H1 (cell line): ENCODE measurements around the gene CASR. TPM values are rescaled to one million over a fixed set of nuclear protein-coding genes. Genes with fewer than 3 reads are reported as not detected.

ENCODE experiments used
- CTCF ChIA-PET: fragments of 300-600 bp; sonication (Branson Sonifier 250); formaldehyde crosslinking; loops from one replicate; lab custom pipeline; 2021; ENCODE audit not compliant: partially characterized antibody; lab: Charles Lee
- POLR2A ChIA-PET: fragments of 300-600 bp; sonication (Branson Sonifier 250); formaldehyde crosslinking; loops from one replicate; lab custom pipeline; 2021; ENCODE audit warnings: inconsistent platforms; ENCODE audit not compliant: partially characterized antibody; lab: Charles Lee
- DNase-seq, 2 experiments: peaks; one replicate each; pipeline versions ENCODE4 v3.0.0 to v3.0.0-alpha.2; 2010 to 2022; ENCODE audit warnings: low spot score in 2 of 2, low read depth in 1 of 2, mixed read lengths in 1 of 2
- FAIRE-seq: peaks from 2 replicates; lab custom pipeline; 2011; peaks lifted over from hg19 to GRCh38; lab: Jason Lieb, UNC
- H2AFZ ChIP-seq: 2 replicates; pipeline ENCODE4 v1.8.1; 2012; ENCODE audit warnings: low read length, inconsistent platforms
- H2AK5ac ChIP-seq: 2 replicates; pipeline ENCODE4 v1.6.1; 2013; ENCODE audit warnings: low read depth, low read length
- H2BK120ac ChIP-seq: replicated peaks from 2 replicates; pipeline ENCODE3; 2013; ENCODE audit warnings: low read depth, low read length, inconsistent platforms
- H2BK12ac ChIP-seq: 2 replicates; pipeline ENCODE4 v1.6.1; 2013; ENCODE audit warnings: low read depth, low read length
- H2BK15ac ChIP-seq: 2 replicates; pipeline ENCODE4 v1.6.1; 2013; ENCODE audit warnings: low read length
- H2BK20ac ChIP-seq: 2 replicates; pipeline ENCODE4 v1.6.1; 2013; ENCODE audit warnings: low read length
- H2BK5ac ChIP-seq: 2 replicates; pipeline ENCODE4 v1.6.1; 2013; ENCODE audit warnings: low read depth, low read length
- H3K14ac ChIP-seq: 2 replicates; pipeline ENCODE4 v1.6.1; 2013; ENCODE audit warnings: inconsistent platforms; ENCODE audit not compliant: insufficient read length
- H3K18ac ChIP-seq: 2 replicates; pipeline ENCODE4 v1.6.1; 2013; ENCODE audit warnings: low read length; ENCODE audit errors: extremely low read depth
- H3K23ac ChIP-seq: 2 replicates; pipeline ENCODE4 v1.6.1; 2013; ENCODE audit warnings: inconsistent platforms; ENCODE audit not compliant: insufficient read length
- H3K23me2 ChIP-seq: 2 replicates; pipeline ENCODE4 v1.6.1; 2013; ENCODE audit warnings: low read depth, low read length
- H3K27ac ChIP-seq: 2 replicates; pipeline ENCODE4 v1.6.1; 2011; ENCODE audit warnings: low read depth, low read length, inconsistent platforms
- H3K27me3 ChIP-seq, 4 experiments: replicated peaks in 1 of 4; 1 replicate in 1 of 4; 2 replicates in 3 of 4; pipeline versions ENCODE4 v1.6.1 to v1.8.1; 2011 to 2013; ENCODE audit warnings: low read length in 3 of 4, mild to moderate bottlenecking in 3 of 4, inconsistent platforms in 2 of 4, mixed read lengths in 2 of 4, moderate library complexity in 1 of 4; ENCODE audit not compliant: control insufficient read depth in 3 of 4, insufficient read depth in 3 of 4; ENCODE audit errors: extremely low read depth in 1 of 4
- H3K36me3 ChIP-seq, 4 experiments: 2 replicates each; pipeline versions ENCODE4 v1.6.1 to v1.8.1; 2011 to 2013; ENCODE audit warnings: mild to moderate bottlenecking in 4 of 4, low read length in 3 of 4, moderate library complexity in 2 of 4, control low read depth in 1 of 4, inconsistent platforms in 1 of 4; ENCODE audit not compliant: insufficient read depth in 4 of 4, control insufficient read depth in 2 of 4
- H3K4ac ChIP-seq: replicated peaks from 2 replicates; pipeline ENCODE3; 2013; ENCODE audit warnings: low read length, low read depth, mixed read lengths, inconsistent platforms; ENCODE audit not compliant: insufficient read length
- H3K4me1 ChIP-seq, 4 experiments: replicated peaks in 1 of 4; 1 replicate in 1 of 4; 2 replicates in 3 of 4; pipeline versions ENCODE4 v1.6.1 to v1.8.1; 2011 to 2013; ENCODE audit warnings: low read length in 3 of 4, inconsistent platforms in 2 of 4, mixed read lengths in 1 of 4; ENCODE audit not compliant: insufficient read depth in 4 of 4, control insufficient read depth in 3 of 4
- H3K4me2 ChIP-seq, 2 experiments: 2 replicates each; pipeline versions ENCODE4 v1.6.1 to v1.8.1; 2011 to 2013; ENCODE audit warnings: low read depth in 2 of 2, low read length in 2 of 2, control low read depth in 1 of 2, inconsistent platforms in 1 of 2, mild to moderate bottlenecking in 1 of 2; ENCODE audit not compliant: insufficient read depth in 1 of 2
- H3K4me3 ChIP-seq, 4 experiments: fragments of 200-600, 300-600 bp in 1 of 4; sonication (generic), shearing (Covaris generic), sonication (Bioruptor Twin) in 1 of 4; 2 replicates each; pipeline versions ENCODE4 v1.5.1 to v1.8.1; 2011 to 2016; ENCODE audit warnings: low read length in 4 of 4, low read depth in 3 of 4, control low read depth in 2 of 4, inconsistent platforms in 2 of 4, mild to moderate bottlenecking in 2 of 4, mixed read lengths in 1 of 4, moderate library complexity in 1 of 4; ENCODE audit not compliant: insufficient read depth in 2 of 4; ENCODE audit errors: extremely low read depth in 1 of 4
- H3K56ac ChIP-seq: replicated peaks from 2 replicates; pipeline ENCODE3; 2013; ENCODE audit warnings: low read depth, mild to moderate bottlenecking, mixed read lengths, low read length, inconsistent platforms; ENCODE audit not compliant: insufficient read length
- H3K79me1 ChIP-seq: 2 replicates; pipeline ENCODE4 v1.6.1; 2013; ENCODE audit warnings: low read depth, low read length, control low read depth
- H3K79me2 ChIP-seq, 2 experiments: 2 replicates each; pipeline versions ENCODE4 v1.6.1 to v1.8.1; 2012 to 2013; ENCODE audit warnings: low read length in 2 of 2, mild to moderate bottlenecking in 2 of 2, inconsistent platforms in 1 of 2; ENCODE audit not compliant: insufficient read depth in 2 of 2, control insufficient read depth in 1 of 2
- H3K9ac ChIP-seq, 4 experiments: replicated peaks in 1 of 4; 1 replicate in 1 of 4; 2 replicates in 3 of 4; pipeline versions ENCODE4 v1.6.1 to v1.8.1; 2011 to 2013; ENCODE audit warnings: low read depth in 3 of 4, low read length in 3 of 4, control low read depth in 2 of 4, mild to moderate bottlenecking in 2 of 4, moderate library complexity in 2 of 4, inconsistent platforms in 1 of 4; ENCODE audit errors: extremely low read depth in 1 of 4
- H3K9me3 ChIP-seq, 2 experiments: 2 replicates each; pipeline versions ENCODE4 v1.6.1 to v1.8.1; 2012 to 2013; ENCODE audit warnings: mild to moderate bottlenecking in 2 of 2, moderate library complexity in 2 of 2, control low read depth in 1 of 2, inconsistent platforms in 1 of 2, low read depth in 1 of 2, low read length in 1 of 2, mixed read lengths in 1 of 2; ENCODE audit not compliant: insufficient read depth in 2 of 2
- H4K20me1 ChIP-seq, 2 experiments: replicated peaks in 1 of 2; 2 replicates each; pipeline versions ENCODE3 to v1.8.1; 2011 to 2013; ENCODE audit warnings: inconsistent platforms in 2 of 2, low read length in 2 of 2, mild to moderate bottlenecking in 1 of 2; ENCODE audit not compliant: insufficient read depth in 2 of 2, control insufficient read depth in 1 of 2
- H4K5ac ChIP-seq: 2 replicates; pipeline ENCODE4 v1.6.1; 2013; ENCODE audit warnings: low read length, low read depth, mixed read lengths, inconsistent platforms; ENCODE audit not compliant: insufficient read length
- H4K8ac ChIP-seq: 2 replicates; pipeline ENCODE4 v1.8.0; 2013; ENCODE audit warnings: mild to moderate bottlenecking, moderate library complexity, low read length, inconsistent platforms; ENCODE audit not compliant: insufficient read depth; ENCODE audit errors: extremely low read depth
- H4K91ac ChIP-seq: replicated peaks from 2 replicates; pipeline ENCODE3; 2013; ENCODE audit warnings: low read length, mixed read lengths, inconsistent platforms; ENCODE audit not compliant: insufficient read length
- TEAD4 ChIP-seq: IDR thresholded peaks from 2 replicates; pipeline ENCODE4 v1.6.1; 2012; ENCODE audit warnings: low read depth, low read length, inconsistent platforms, mixed read lengths
- polyA plus RNA-seq, 7 experiments: library from polyadenylated mRNA; depleted of rRNA in 3 of 7; stranded (reverse) in 5 of 7; unstranded in 2 of 7; fragments of >200 nt in 5 of 7; fragments of 200-250 nt in 2 of 7; gene quantifications; 1 replicate in 5 of 7; 2 replicates in 1 of 7; 4 replicates in 1 of 7; pipeline versions ENCODE4 v1.2.1 to v1.2.3, GENCODE V29; 2011 to 2013; ENCODE audit warnings: missing spikeins in 2 of 7, mixed read lengths in 2 of 7
- total RNA-seq: library from RNA; stranded (reverse); fragmentation: NEBNext Ultra II Directional; extraction: Animal tissue kit (Norgen Biotek cat#: 25700); gene quantifications from 2 replicates; pipeline ENCODE4 v1.2.1, GENCODE V29; 2021
- TF ChIP-seq, protein P1 (sequence below): IDR thresholded peaks from 2 replicates; pipeline ENCODE4 v1.6.1; 2011; ENCODE audit warnings: low read length, improper control_type of control experiment

CASR gene
- total and polyA plus RNA-seq, 2 of the 8 experiments (the other 6 are each of a cell fraction or from before 2014, with no cell fraction given), result 0.36 to 0.58 TPM

DNA sequence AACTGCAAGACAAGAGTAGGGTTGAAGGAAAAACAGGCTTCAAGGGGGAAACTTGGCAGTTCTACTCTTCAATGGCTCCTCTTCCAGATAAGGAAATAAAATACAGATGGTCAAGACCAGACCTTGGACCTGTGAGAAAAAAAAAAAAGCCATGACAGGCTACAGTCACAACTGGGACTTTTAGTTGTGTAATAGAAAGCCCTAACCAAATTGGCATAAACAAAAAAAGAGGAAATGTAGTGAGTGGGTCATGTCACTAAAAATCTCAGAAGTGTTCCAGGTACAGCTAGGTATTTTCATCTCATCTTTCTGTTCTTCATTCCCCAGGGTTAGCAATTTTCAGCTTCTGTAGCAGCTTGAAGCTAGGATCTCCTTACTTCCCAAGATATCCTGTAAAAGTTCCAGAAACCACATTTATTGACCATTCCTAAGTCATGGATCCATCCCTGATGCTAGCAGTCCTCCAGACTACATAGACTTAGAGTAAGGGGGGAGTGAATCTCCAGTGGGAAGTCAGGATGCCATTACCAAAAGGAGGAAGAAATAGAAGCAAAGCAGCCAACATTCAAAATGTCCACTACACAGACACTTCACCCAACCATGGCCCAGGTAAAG is 80.6 kb downstream of the CASR start:
- Histone ChIP-seq H3K4me3 (no peak overlapping the region), H3K27ac (no peak overlapping the region), H3K4me2 (no peak overlapping the region), H4K8ac (no peak overlapping the region), H3K9ac (no peak overlapping the region), H2BK20ac (no peak overlapping the region), H2AK5ac (no peak overlapping the region), H3K27me3 (no peaks in the 10 kb centered on the region), H3K79me1 (no peaks in the 10 kb centered on the region), H3K9me3 (no peaks in the 10 kb centered on the region), H2BK12ac (no peak overlapping the region), H3K23me2 (no peaks in the 10 kb centered on the region), H3K4me1 (peaks cover 0 to 2% (median 0%) of the 10 kb centered on the region in 4 experiments; a peak in 1 of 7 replicates), H3K79me2 (no peaks in the 10 kb centered on the region), H3K4ac (no peak overlapping the region), H2BK15ac (no peak overlapping the region), H2AFZ (no peak overlapping the region), H4K5ac (no peak overlapping the region), H3K23ac (no peak overlapping the region), H3K36me3 (no peaks in the 10 kb centered on the region), H3K18ac (no peak overlapping the region), H3K14ac (no peak overlapping the region), H3K56ac (no peak overlapping the region), H4K91ac (no peak overlapping the region), H4K20me1 (no peaks in the 10 kb centered on the region), H2BK120ac (no peak overlapping the region), H2BK5ac (no peak overlapping the region)
- no peak for FAIRE-seq
- POLR2A ChIA-PET, result no interaction called here
- TF ChIP-seq, protein P1, sequence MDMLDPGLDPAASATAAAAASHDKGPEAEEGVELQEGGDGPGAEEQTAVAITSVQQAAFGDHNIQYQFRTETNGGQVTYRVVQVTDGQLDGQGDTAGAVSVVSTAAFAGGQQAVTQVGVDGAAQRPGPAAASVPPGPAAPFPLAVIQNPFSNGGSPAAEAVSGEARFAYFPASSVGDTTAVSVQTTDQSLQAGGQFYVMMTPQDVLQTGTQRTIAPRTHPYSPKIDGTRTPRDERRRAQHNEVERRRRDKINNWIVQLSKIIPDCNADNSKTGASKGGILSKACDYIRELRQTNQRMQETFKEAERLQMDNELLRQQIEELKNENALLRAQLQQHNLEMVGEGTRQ, result no peak
- no peak for TF ChIP-seq TEAD4
- no peak for DNase-seq
- CTCF ChIA-PET, result interaction anchor here (1.3 to 2.3 kb wide), 4 partner anchors 36 to 163 kb away, joined by 4 to 12 read pairs (median 6); no protein-coding TSS in a partner anchor
